Liver (tissue), 3 donors: Measurements from ENCODE around the gene ODC1.

Source experiments
- CTCF ChIP-seq: fragments of 150-350 bp; IDR thresholded peaks from 2 replicates; pipeline ENCODE4 v1.5.1; 2017; ENCODE audit warnings: improper control_type of control experiment, low read depth, low read length; ENCODE audit not compliant: missing input control
- EGR1 ChIP-seq, 2 donors: IDR thresholded peaks; 2 replicates each; pipeline ENCODE4 v1.6.1; 2016 to 2018; ENCODE audit warnings: antibody characterized with exemption in 2 of 2, low read depth in 2 of 2
- REST ChIP-seq: IDR thresholded peaks from 2 replicates; pipeline ENCODE4 v1.6.1; 2016; ENCODE audit warnings: antibody characterized with exemption, mild to moderate bottlenecking
- TAF1 ChIP-seq: conservative IDR thresholded peaks from 2 replicates; pipeline ENCODE4 v1.6.1; 2016; ENCODE audit warnings: antibody characterized with exemption, mild to moderate bottlenecking
- YY1 ChIP-seq: IDR thresholded peaks from 2 replicates; pipeline ENCODE4 v1.6.1; 2016; ENCODE audit warnings: antibody characterized with exemption, mild to moderate bottlenecking
- donor health status: healthy.
- donor health status: healthy.

- no peak for TF ChIP-seq CTCF
- TF ChIP-seq REST: no peak
- no peak for TF ChIP-seq EGR1 (IDR thresholded peaks at IDR 0.05; ENCODE audit: low read depth in 2 of 2)
- no peak for TF ChIP-seq TAF1
- no peak for TF ChIP-seq YY1
Observed at GRCh38 chr2:10428355-10428754, 19.8 kb downstream of the ODC1 start.
